GM19193 (cell line): Measurements from ENCODE around the gene SPG21.

ENCODE experiments used
- POLR2A ChIP-seq: IDR thresholded peaks from 4 replicates; pipeline ENCODE4 v1.6.1; 2011; ENCODE audit not compliant: insufficient read depth, insufficient read length; ENCODE audit errors: extremely low read depth

Gene SPG21

GRCh38 chr15:64989416-64990167 is at the start of gene SPG21:
TSS of gene SPG21 (minus strand) at chr15:64989914. CDS start at chr15:64983569, 6,345 bp downstream.
- peak; percentile 67 for TF ChIP-seq POLR2A

- TF ChIP-seq POLR2A = no peak
Measured at GRCh38 chr15:65038836-65039235, 49.1 kb upstream of the SPG21 start.

GRCh38 chr15:65038428-65038827 is 48.7 kb upstream of the SPG21 start:
- no peak for TF ChIP-seq POLR2A

- TF ChIP-seq POLR2A = no peak
Measured at GRCh38 chr15:65037309-65037708, 47.6 kb upstream of the SPG21 start.

- TF ChIP-seq POLR2A = no peak
Measured at GRCh38 chr15:65034719-65035118, 45.0 kb upstream of the SPG21 start.

- no peak for TF ChIP-seq POLR2A
Measured at GRCh38 chr15:65033659-65034269, 44.0 kb upstream of the SPG21 start.

GRCh38 chr15:65032801-65033537 is 43.3 kb upstream of the SPG21 start:
- TF ChIP-seq POLR2A = no peak

GRCh38 chr15:65029736-65030208 is 40.1 kb upstream of the SPG21 start:
- no peak for TF ChIP-seq POLR2A

GRCh38 chr15:65028921-65029735 is 39.4 kb upstream of the SPG21 start, which contains the start of gene MTFMT:
TSS of gene MTFMT (minus strand) at chr15:65029639. CDS start at chr15:65029613, 26 bp downstream.
- peak; percentile 89 for TF ChIP-seq POLR2A

- TF ChIP-seq POLR2A = no peak
Measured at GRCh38 chr15:65028338-65028737, 38.6 kb upstream of the SPG21 start.

GRCh38 chr15:65027593-65027992 is 37.9 kb upstream of the SPG21 start:
- TF ChIP-seq POLR2A = no peak

GRCh38 chr15:65026756-65027155 is 37.0 kb upstream of the SPG21 start:
- TF ChIP-seq POLR2A = no peak

- TF ChIP-seq POLR2A = no peak
Measured at GRCh38 chr15:65021488-65021887, 31.8 kb upstream of the SPG21 start.

- TF ChIP-seq POLR2A = no peak
Measured at GRCh38 chr15:65020419-65020818, 30.7 kb upstream of the SPG21 start.
